PC-3 (cell line): ENCODE results near the gene MFAP1. TPM values are rescaled to one million over a fixed set of nuclear protein-coding genes. Genes with fewer than 3 reads are reported as not detected.
"Not testable (repeated sequence)": the region's sequence is repeated elsewhere in the genome, so short reads cannot be mapped to it uniquely, and the experiment has no call there.

ENCODE experiments used
- ATAC-seq: fragments of 200-7000 bp; cut with Tn5 transposase; 2 replicates; pipeline ENCODE4 v1.9.1; 2020; ENCODE audit warnings: mild to moderate bottlenecking, moderate library complexity
- BruUV-seq: library from RNA; stranded (reverse); fragments of 400-500 nt; replicated peaks from 2 replicates; lab custom pipeline; 2021; lab: Mats Ljungman, UMichigan
- CTCF ChIA-PET: fragments of 300-600 bp; sonication (Branson Sonifier 250); formaldehyde crosslinking; loops from one replicate; lab custom pipeline; 2022; ENCODE audit warnings: antibody characterized with exemption; lab: Charles Lee
- POLR2A ChIA-PET: fragments of 300-600 bp; sonication (Branson Sonifier 250); formaldehyde crosslinking; loops from one replicate; lab custom pipeline; 2022; ENCODE audit warnings: antibody characterized with exemption; ENCODE audit not compliant: unreplicated experiment; lab: Charles Lee
- DNase-seq: peaks from one replicate; pipeline ENCODE4 v3.0.0-alpha.2; 2015
- H2AFZ ChIP-seq: fragments of 300-600 bp; sonication (generic); 2 replicates; pipeline ENCODE4 v1.6.0; 2016; ENCODE audit warnings: antibody characterized with exemption, low read length
- H3F3A ChIP-seq: fragments of 300-600 bp; sonication (generic); one replicate; pipeline ENCODE4 v1.6.0; 2017; ENCODE audit warnings: antibody characterized with exemption, low read length, control low read depth, mild to moderate bottlenecking; ENCODE audit not compliant: unreplicated experiment
- H3K27ac ChIP-seq: fragments of 300-600 bp; sonication (generic); 2 replicates; pipeline ENCODE4 v1.5.1; 2016; ENCODE audit warnings: mild to moderate bottlenecking, low read length
- H3K27me3 ChIP-seq: fragments of 300-600 bp; sonication (generic); 2 replicates; pipeline ENCODE4 v1.6.1; 2016; ENCODE audit warnings: low read length, mixed read lengths
- H3K36me3 ChIP-seq: fragments of 300-600 bp; sonication (generic); 2 replicates; pipeline ENCODE4 v1.6.1; 2016; ENCODE audit warnings: low read depth, mixed run types, low read length, mixed read lengths
- H3K4me1 ChIP-seq: fragments of 300-600 bp; sonication (generic); 2 replicates; pipeline ENCODE4 v1.5.1; 2016; ENCODE audit warnings: low read length; ENCODE audit not compliant: insufficient read depth
- H3K4me2 ChIP-seq: fragments of 300-600 bp; sonication (generic); 2 replicates; pipeline ENCODE4 v1.6.0; 2016; ENCODE audit warnings: low read length
- H3K4me3 ChIP-seq: fragments of 300-600 bp; sonication (generic); 2 replicates; pipeline ENCODE4 v1.5.1; 2016; ENCODE audit warnings: mild to moderate bottlenecking, low read length, mixed read lengths
- H3K79me2 ChIP-seq: fragments of 300-600 bp; sonication (generic); 2 replicates; pipeline ENCODE4 v1.6.1; 2017; ENCODE audit warnings: low read length, mixed read lengths
- H3K9ac ChIP-seq: fragments of 300-600 bp; sonication (generic); 2 replicates; pipeline ENCODE4 v1.6.0; 2016; ENCODE audit warnings: mild to moderate bottlenecking, low read length
- H3K9me2 ChIP-seq: fragments of 300-600 bp; sonication (generic); replicated peaks from 2 replicates; pipeline ENCODE4 v1.6.1; 2016; ENCODE audit warnings: mixed run types, low read length, mixed read lengths
- H3K9me3 ChIP-seq: fragments of 300-600 bp; sonication (generic); 2 replicates; pipeline ENCODE4 v1.6.1; 2016; ENCODE audit warnings: low read length, mixed read lengths
- H4K20me1 ChIP-seq: fragments of 300-600 bp; sonication (generic); 2 replicates; pipeline ENCODE4 v1.6.1; 2016; ENCODE audit warnings: low read length, mixed read lengths
- EZH2 ChIP-seq: fragments of 300-600 bp; sonication (generic); IDR thresholded peaks from one replicate; pipeline ENCODE4 v1.6.1; 2017; ENCODE audit warnings: antibody characterized with exemption, mild to moderate bottlenecking, low read length; ENCODE audit not compliant: unreplicated experiment
- EZH2phosphoT487 ChIP-seq: fragments of 300-600 bp; sonication (generic); IDR thresholded peaks from 2 replicates; pipeline ENCODE4 v1.6.1; 2018; ENCODE audit warnings: mild to moderate bottlenecking, antibody characterized with exemption, low read length, borderline replicate concordance
- intact Hi-C: fragments of 100-400 bp; cut with micrococcal nuclease; formaldehyde crosslinking; loops from 2 replicates; pipeline ENCODE4 v1.9.0; 2023
- total RNA-seq: library from RNA; depleted of rRNA; stranded (reverse); fragments of >200 nt; gene quantifications from 2 replicates; pipeline ENCODE4 v1.2.3, GENCODE V29; 2014

MFAP1 gene
- total RNA-seq, 1 experiment from 2014 or later: 18.6 TPM

- Histone ChIP-seq H3K9ac (no peak overlapping the region), H3K4me3 (no peak overlapping the region), H3K27ac (no peak overlapping the region), H4K20me1 (no peaks in the 10 kb centered on the region), H3K36me3 (peaks cover 29% of the 10 kb centered on the region), H3K9me2 (no peaks in the 10 kb centered on the region), H3K9me3 (no peaks in the 10 kb centered on the region), H2AFZ (no peak overlapping the region), H3K4me2 (no peak overlapping the region), H3K27me3 (no peaks in the 10 kb centered on the region), H3K4me1 (no peaks in the 10 kb centered on the region), H3K79me2 (no peaks in the 10 kb centered on the region), H3F3A (no peaks in the 10 kb centered on the region)
- intact Hi-C loops: no loop called here
- no TSS peak for BruUV-seq
- ATAC-seq (no peak), DNase-seq (no peak)
- POLR2A ChIA-PET: no interaction called here
- CTCF ChIA-PET: no interaction called here
- TF ChIP-seq EZH2phosphoT487 (no peak), EZH2 (no peak)
These were observed 20.9 kb upstream of the MFAP1 start for GRCh38 chr15:43845421-43845820.

- H3K9ac ChIP-seq, H3K9me2 ChIP-seq, ATAC-seq, H3K27me3 ChIP-seq, H3K9me3 ChIP-seq, intact Hi-C loops, DNase-seq, H4K20me1 ChIP-seq, H3K4me3 ChIP-seq, CTCF ChIA-PET, H3K4me2 ChIP-seq, BruUV-seq, H3K27ac ChIP-seq, H3F3A ChIP-seq, POLR2A ChIA-PET, H2AFZ ChIP-seq: not testable (repeated sequence)
- Histone ChIP-seq H3K36me3 (peaks cover 22% of the 10 kb centered on the region), H3K79me2 (peaks cover 43% of the 10 kb centered on the region), H3K4me1 (peaks cover 14% of the 10 kb centered on the region; the same call in 1 of the 2 replicates)
These were observed 8.0 kb upstream of the MFAP1 start for GRCh38 chr15:43832485-43832884.

GRCh38 chr15:43831519-43832052 lies 7.1 kb upstream of the MFAP1 start:
- intact Hi-C loops, ATAC-seq, H3K9me2 ChIP-seq, H3K27ac ChIP-seq, H4K20me1 ChIP-seq, H3K9me3 ChIP-seq, H3K27me3 ChIP-seq, DNase-seq, H2AFZ ChIP-seq, H3K4me3 ChIP-seq, BruUV-seq, CTCF ChIA-PET, H3F3A ChIP-seq, H3K9ac ChIP-seq, H3K4me2 ChIP-seq: not testable (repeated sequence)
- Histone ChIP-seq H3K36me3 (peaks cover 17% of the 10 kb centered on the region), H3K4me1 (peaks cover 14% of the 10 kb centered on the region; the same call in 1 of the 2 replicates), H3K79me2 (peaks cover 51% of the 10 kb centered on the region)
- POLR2A ChIA-PET: interaction anchor here (0.6 kb wide), 1 partner anchor 37 kb away, joined by 3 read pairs; no protein-coding TSS in a partner anchor

- H3K4me2 ChIP-seq, H3K4me3 ChIP-seq, H3K27me3 ChIP-seq, ATAC-seq, intact Hi-C loops, H3K9me3 ChIP-seq, H3F3A ChIP-seq, H2AFZ ChIP-seq, POLR2A ChIA-PET, H4K20me1 ChIP-seq, DNase-seq, BruUV-seq, H3K9me2 ChIP-seq, H3K27ac ChIP-seq, H3K9ac ChIP-seq, CTCF ChIA-PET: not testable (repeated sequence)
- peaks cover 12% of the 10 kb centered on the region for H3K36me3 ChIP-seq
- peaks cover 59% of the 10 kb centered on the region for H3K79me2 ChIP-seq
- peaks cover 19% of the 10 kb centered on the region; the same call in 1 of the 2 replicates for H3K4me1 ChIP-seq
These were observed 6.3 kb upstream of the MFAP1 start for GRCh38 chr15:43830691-43831275.

GRCh38 chr15:43829951-43830540 lies 5.6 kb upstream of the MFAP1 start:
- peaks cover 59% of the 10 kb centered on the region for H3K79me2 ChIP-seq
- peaks cover 19% of the 10 kb centered on the region; the same call in 1 of the 2 replicates for H3K4me1 ChIP-seq
- H3K9ac ChIP-seq, H2AFZ ChIP-seq, H3K27me3 ChIP-seq, H4K20me1 ChIP-seq, H3K9me3 ChIP-seq, BruUV-seq, H3K9me2 ChIP-seq, ATAC-seq, H3K36me3 ChIP-seq, H3K4me2 ChIP-seq, CTCF ChIA-PET, DNase-seq, H3K4me3 ChIP-seq, POLR2A ChIA-PET, H3K27ac ChIP-seq, H3F3A ChIP-seq: not testable (repeated sequence)
- intact Hi-C loops: loop anchor here (10.0 kb wide), 1 partner anchor 595 kb away; the partner anchor contains the start of gene CTDSPL2
